HUES6 (cell line): Measurements from ENCODE around the gene EPS15.
"Not testable (repeated sequence)": the region's sequence is repeated elsewhere in the genome, so short reads cannot be mapped to it uniquely, and the experiment has no call there.

ENCODE experiments used
- H3K27ac ChIP-seq: 2 replicates; pipeline ENCODE4 v1.7.0; 2013; ENCODE audit warnings: low read depth, mild to moderate bottlenecking, low read length, inconsistent platforms
- H3K27me3 ChIP-seq: 2 replicates; pipeline ENCODE4 v1.6.1; 2013; ENCODE audit warnings: low read length; ENCODE audit not compliant: control insufficient read depth, insufficient read depth
- H3K36me3 ChIP-seq: 2 replicates; pipeline ENCODE4 v1.6.1; 2013; ENCODE audit warnings: low read length; ENCODE audit not compliant: control insufficient read depth, insufficient read depth
- H3K4me1 ChIP-seq: 2 replicates; pipeline ENCODE4 v1.6.1; 2013; ENCODE audit warnings: low read length; ENCODE audit not compliant: control insufficient read depth, insufficient read depth
- H3K4me3 ChIP-seq: 2 replicates; pipeline ENCODE4 v1.5.1; 2013; ENCODE audit warnings: low read depth, low read length
- H3K9ac ChIP-seq: one replicate; pipeline ENCODE4 v1.6.1; 2013; ENCODE audit warnings: mild to moderate bottlenecking, low read length
- H3K9me3 ChIP-seq: 2 replicates; pipeline ENCODE4 v1.6.1; 2013; ENCODE audit warnings: low read depth, low read length; ENCODE audit not compliant: control insufficient read depth, insufficient read depth

The EPS15 gene

GRCh38 chr1:51491166-51491981 is 27.7 kb downstream of the EPS15 start:
- Histone ChIP-seq H3K27ac (no peak overlapping the region), H3K4me1 (0 out of 2 replicates have a peak, but pooled peaks cover 4% of the 10 kb centered on the region), H3K36me3 (peaks cover 4% of the 10 kb centered on the region; the same call in 1 of the 2 replicates), H3K27me3 (no peaks in the 10 kb centered on the region), H3K9me3 (no peaks in the 10 kb centered on the region), H3K9ac (no peak overlapping the region), H3K4me3 (no peak overlapping the region)

- Histone ChIP-seq H3K4me3 (no peak overlapping the region), H3K27me3 (no peaks in the 10 kb centered on the region), H3K9me3 (no peaks in the 10 kb centered on the region), H3K4me1 (0 out of 2 replicates have a peak, but pooled peaks cover 4% of the 10 kb centered on the region), H3K9ac (no peak overlapping the region), H3K27ac (no peak overlapping the region), H3K36me3 (peaks cover 4% of the 10 kb centered on the region; the same call in 1 of the 2 replicates)
These were observed 29.6 kb downstream of the EPS15 start for GRCh38 chr1:51489472-51489871.

- Histone ChIP-seq H3K36me3 (peaks cover 4% of the 10 kb centered on the region; the same call in 1 of the 2 replicates), H3K27me3 (no peaks in the 10 kb centered on the region), H3K9me3 (no peaks in the 10 kb centered on the region), H3K4me3 (no peak overlapping the region), H3K4me1 (0 out of 2 replicates have a peak, but pooled peaks cover 4% of the 10 kb centered on the region), H3K27ac (no peak overlapping the region), H3K9ac (no peak overlapping the region)
These were observed 30.6 kb downstream of the EPS15 start for GRCh38 chr1:51488372-51489050.

GRCh38 chr1:51487628-51488027 is 31.4 kb downstream of the EPS15 start:
- Histone ChIP-seq H3K27ac (no peak overlapping the region), H3K9me3 (no peaks in the 10 kb centered on the region), H3K9ac (no peak overlapping the region), H3K27me3 (no peaks in the 10 kb centered on the region), H3K4me1 (0 out of 2 replicates have a peak, but pooled peaks cover 4% of the 10 kb centered on the region), H3K36me3 (peaks cover 4% of the 10 kb centered on the region; the same call in 1 of the 2 replicates), H3K4me3 (no peak overlapping the region)

- H3K36me3 ChIP-seq = peaks cover 5% of the 10 kb centered on the region; the same call in 1 of the 2 replicates
These were observed 34.5 kb downstream of the EPS15 start for GRCh38 chr1:51484591-51484990.

GRCh38 chr1:51482881-51483280 is 36.2 kb downstream of the EPS15 start:
- Histone ChIP-seq H3K9me3 (no peaks in the 10 kb centered on the region), H3K27me3 (no peaks in the 10 kb centered on the region), H3K4me1 (no peaks in the 10 kb centered on the region), H3K4me3 (no peak overlapping the region), H3K27ac (no peak overlapping the region), H3K36me3 (peaks cover 6% of the 10 kb centered on the region; the same call in 1 of the 2 replicates), H3K9ac (no peak overlapping the region)

More at GRCh38 chr1:51484591-51484990, 34.5 kb downstream of the EPS15 start:
- Histone ChIP-seq H3K27ac (no peak overlapping the region), H3K27me3 (no peaks in the 10 kb centered on the region), H3K9me3 (no peaks in the 10 kb centered on the region), H3K9ac (no peak overlapping the region), H3K4me1 (0 out of 2 replicates have a peak, but pooled peaks cover 4% of the 10 kb centered on the region), H3K4me3 (no peak overlapping the region)

- not testable (repeated sequence) for H3K27ac ChIP-seq, H3K27me3 ChIP-seq, H3K9me3 ChIP-seq, H3K4me3 ChIP-seq, H3K4me1 ChIP-seq, H3K9ac ChIP-seq
- peaks cover 11% of the 10 kb centered on the region for H3K36me3 ChIP-seq
These were observed 44.0 kb downstream of the EPS15 start for GRCh38 chr1:51474832-51475620.

- H3K4me1 ChIP-seq = no peaks in the 10 kb centered on the region
These were observed 45.5 kb downstream of the EPS15 start for GRCh38 chr1:51473331-51474115.

GRCh38 chr1:51472359-51472758 is 46.7 kb downstream of the EPS15 start:
- Histone ChIP-seq H3K9ac (no peak overlapping the region), H3K4me1 (no peaks in the 10 kb centered on the region), H3K27ac (no peak overlapping the region), H3K36me3 (peaks cover 11% of the 10 kb centered on the region), H3K4me3 (no peak overlapping the region), H3K9me3 (no peaks in the 10 kb centered on the region), H3K27me3 (no peaks in the 10 kb centered on the region)

More at GRCh38 chr1:51473331-51474115, 45.5 kb downstream of the EPS15 start:
- H3K27ac ChIP-seq = no peak overlapping the region
- no peaks in the 10 kb centered on the region for H3K27me3 ChIP-seq
- no peak overlapping the region for H3K9ac ChIP-seq
- peaks cover 8% of the 10 kb centered on the region for H3K36me3 ChIP-seq
- no peaks in the 10 kb centered on the region for H3K9me3 ChIP-seq
- no peak overlapping the region for H3K4me3 ChIP-seq

- Histone ChIP-seq H3K36me3 (peaks cover 11% of the 10 kb centered on the region), H3K9ac (no peak overlapping the region), H3K27me3 (no peaks in the 10 kb centered on the region), H3K4me3 (no peak overlapping the region), H3K9me3 (no peaks in the 10 kb centered on the region), H3K27ac (no peak overlapping the region), H3K4me1 (no peaks in the 10 kb centered on the region)
These were observed 49.5 kb downstream of the EPS15 start for GRCh38 chr1:51469518-51469917.
